Activated naive CD4-positive, alpha-beta T cell treated with anti-CD3 and anti-CD28 coated beads, Interleukin-2, amount 50 U/mL, for 72 hours (primary cell): ENCODE results near the gene CCBE1. TPM values are rescaled to one million over a fixed set of nuclear protein-coding genes. Genes with fewer than 3 reads are reported as not detected.

ENCODE experiments used
- ATAC-seq, 2 donors: fragments of 150-1000 bp; cut with Tn5 transposase; 2 replicates each; pipeline ENCODE4 v1.10.0; 2021; ENCODE audit warnings: mild to moderate bottlenecking in 2 of 2, moderate library complexity in 2 of 2
- DNase-seq, 2 donors: peaks; one replicate each; pipeline ENCODE4 v3.0.0; 2021 to 2022; ENCODE audit warnings: low spot score in 2 of 2
- H3K27ac Mint-ChIP-seq, 2 donors: one replicate each; pipeline ENCODE4 v1.8.0; 2022; ENCODE audit warnings: mild to moderate bottlenecking in 2 of 2, mixed read lengths in 2 of 2
- H3K36me3 Mint-ChIP-seq, 2 donors: one replicate each; pipeline ENCODE4 v1.8.0; 2022; ENCODE audit warnings: mixed read lengths in 2 of 2
- H3K9me3 Mint-ChIP-seq, 2 donors: one replicate each; pipeline ENCODE4 v1.8.0; 2022; ENCODE audit warnings: mixed read lengths in 2 of 2
- total RNA-seq, 2 donors: library from RNA; stranded (reverse); gene quantifications; one replicate each; pipeline ENCODE4 v1.2.3, GENCODE V29; 2022

The CCBE1 gene
- total RNA-seq, 2 donors from 2014 or later: 0.08 to 0.27 TPM

- no peaks in the 10 kb centered on the region for H3K36me3 Mint-ChIP-seq
- ATAC-seq (no peak), DNase-seq (no peak)
- H3K27ac Mint-ChIP-seq: no peak overlapping the region
- H3K9me3 Mint-ChIP-seq: no peaks in the 10 kb centered on the region
Observed at GRCh38 chr18:59460072-59460420, 237.2 kb downstream of the CCBE1 start.

- ATAC-seq (no peak), DNase-seq (no peak)
- no peak overlapping the region for H3K27ac Mint-ChIP-seq
- no peaks in the 10 kb centered on the region for H3K36me3 Mint-ChIP-seq
- H3K9me3 Mint-ChIP-seq: no peaks in the 10 kb centered on the region
Observed at GRCh38 chr18:59459369-59460071, 237.7 kb downstream of the CCBE1 start.

GRCh38 chr18:59458575-59458974 is 238.6 kb downstream of the CCBE1 start:
- no peak for ATAC-seq
- DNase-seq: no peak
- H3K36me3 Mint-ChIP-seq: no peaks in the 10 kb centered on the region
- no peak overlapping the region for H3K27ac Mint-ChIP-seq
- H3K9me3 Mint-ChIP-seq: no peaks in the 10 kb centered on the region

- Mint-ChIP-seq H3K27ac (no peak overlapping the region), H3K36me3 (no peaks in the 10 kb centered on the region), H3K9me3 (no peaks in the 10 kb centered on the region)
- DNase-seq: no peak
- ATAC-seq: no peak
Observed at GRCh38 chr18:59456657-59457056, 240.6 kb downstream of the CCBE1 start.

- Mint-ChIP-seq H3K27ac (no peak overlapping the region), H3K9me3 (no peaks in the 10 kb centered on the region), H3K36me3 (no peaks in the 10 kb centered on the region)
- DNase-seq (no peak), ATAC-seq (no peak)
Observed at GRCh38 chr18:59455728-59456276, 241.4 kb downstream of the CCBE1 start.

DNA sequence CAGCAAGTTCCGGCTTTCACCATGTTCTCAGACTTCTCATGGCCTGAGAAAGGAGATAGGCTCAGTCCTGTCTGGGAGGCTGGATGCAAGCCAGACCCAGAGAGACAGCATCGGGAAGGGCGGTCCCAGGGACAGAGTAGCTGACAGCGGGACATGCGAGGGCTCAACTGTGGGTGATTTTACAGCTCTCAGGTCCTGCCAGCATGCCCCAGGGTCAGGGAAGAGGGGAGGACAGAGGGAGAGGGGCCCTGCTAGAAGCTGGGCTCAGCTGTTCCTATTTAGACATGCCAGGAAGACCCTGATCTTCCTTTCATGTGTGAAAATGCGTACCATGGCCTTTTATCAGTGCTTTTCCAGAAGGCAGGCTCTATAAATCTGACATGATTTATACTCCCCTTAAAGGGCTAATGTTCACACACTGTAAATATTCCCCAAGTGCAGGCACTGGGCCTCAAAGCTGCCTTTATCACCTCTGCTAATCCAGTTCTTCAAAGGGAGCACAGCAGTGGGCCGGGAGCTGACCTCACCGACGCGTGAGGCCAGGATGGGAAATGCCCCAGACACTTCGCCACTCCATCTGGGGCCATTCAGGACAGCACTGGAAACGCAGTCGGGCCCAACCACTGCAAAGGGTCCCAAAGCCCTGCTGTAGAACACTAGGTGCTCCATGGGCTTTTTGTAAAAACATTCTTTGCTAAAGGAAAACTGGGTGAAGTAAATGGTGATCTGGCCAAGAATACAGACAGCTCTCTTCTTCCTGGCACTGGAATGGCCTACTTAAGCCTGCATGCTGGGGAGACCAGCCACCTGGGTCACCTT is 242.1 kb downstream of the CCBE1 start:
- Mint-ChIP-seq H3K9me3 (no peaks in the 10 kb centered on the region), H3K36me3 (no peaks in the 10 kb centered on the region), H3K27ac (no peak overlapping the region)
- DNase-seq (no peak), ATAC-seq (no peak)

DNA sequence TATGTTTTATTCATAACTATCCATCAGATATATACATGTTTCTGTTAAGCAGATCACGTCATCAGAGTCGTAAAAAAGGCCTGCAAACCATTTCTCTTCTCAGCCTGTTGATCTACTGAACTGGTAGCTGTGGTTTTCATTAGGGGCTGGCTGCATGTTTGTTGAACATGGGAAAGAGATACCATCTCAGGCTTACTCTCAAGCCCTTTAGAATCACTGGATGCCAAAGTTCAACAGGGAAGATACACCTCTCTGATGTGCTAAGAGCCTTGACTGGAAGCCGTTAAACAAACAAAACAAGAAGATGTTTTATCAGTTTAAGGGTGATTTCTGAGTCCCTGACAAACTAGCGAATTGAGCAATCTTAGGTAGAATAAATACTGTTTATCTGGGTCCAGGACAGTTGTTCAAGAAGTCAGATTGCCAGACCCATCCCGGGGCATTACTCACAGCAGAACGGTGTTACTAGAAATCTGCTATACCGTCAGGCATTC is 243.7 kb downstream of the CCBE1 start:
- Mint-ChIP-seq H3K36me3 (no peaks in the 10 kb centered on the region), H3K9me3 (no peaks in the 10 kb centered on the region), H3K27ac (no peak overlapping the region)
- no peak for DNase-seq
- ATAC-seq: no peak

GRCh38 chr18:59451963-59452362 is 245.3 kb downstream of the CCBE1 start:
- DNase-seq (no peak), ATAC-seq (no peak)
- H3K9me3 Mint-ChIP-seq: peaks cover 0 to 4% of the 10 kb centered on the region in 2 donors
- no peaks in the 10 kb centered on the region for H3K36me3 Mint-ChIP-seq
- H3K27ac Mint-ChIP-seq: no peak overlapping the region

DNA sequence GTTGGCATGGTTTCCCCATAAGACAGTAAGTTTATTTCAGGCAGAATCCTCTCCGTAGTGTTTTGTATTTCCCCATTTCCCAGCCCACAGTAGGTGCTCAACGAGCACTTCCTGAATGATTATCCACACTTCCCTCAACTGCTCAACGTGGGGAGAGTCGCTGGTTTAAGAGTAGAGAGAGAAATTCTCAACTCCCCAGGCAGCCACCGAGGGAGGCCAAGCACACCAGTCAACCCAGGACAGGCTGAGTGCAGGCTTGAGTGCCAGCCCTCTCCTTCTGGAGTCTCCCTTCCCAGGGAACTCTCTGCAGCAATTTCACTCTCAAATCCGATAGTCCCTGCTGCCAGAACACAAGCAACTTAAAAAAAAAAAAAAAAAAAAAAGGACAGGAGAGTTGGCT is 246.2 kb downstream of the CCBE1 start:
- Mint-ChIP-seq H3K36me3 (no peaks in the 10 kb centered on the region), H3K9me3 (peaks cover 0 to 4% of the 10 kb centered on the region in 2 donors), H3K27ac (no peak overlapping the region)
- DNase-seq (no peak), ATAC-seq (no peak)

DNA sequence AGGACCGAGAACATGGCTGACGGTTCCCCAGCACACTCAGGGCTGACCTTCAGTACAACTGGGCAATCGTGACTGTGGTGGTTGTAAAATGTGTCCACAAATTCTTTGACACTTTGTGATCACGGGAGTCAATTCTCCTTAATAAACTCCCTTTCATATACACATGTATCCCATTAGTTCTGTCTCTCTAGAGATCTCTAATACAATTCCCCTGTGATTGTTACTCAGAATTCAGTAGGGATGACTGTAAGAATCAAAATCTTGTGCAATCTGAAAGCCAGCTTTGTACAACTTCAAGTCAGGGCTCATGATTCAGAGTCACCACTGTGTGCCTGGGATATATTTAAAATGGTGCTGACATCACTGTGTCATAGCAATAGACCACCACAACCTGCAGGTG is 248.7 kb downstream of the CCBE1 start:
- Mint-ChIP-seq H3K9me3 (peaks cover 0 to 4% of the 10 kb centered on the region in 2 donors), H3K27ac (peak overlapping the region in 1 of 2 donors; percentile 30), H3K36me3 (no peaks in the 10 kb centered on the region)
- ATAC-seq: no peak
- DNase-seq: no peak

- Mint-ChIP-seq H3K36me3 (no peaks in the 10 kb centered on the region), H3K27ac (no peak overlapping the region), H3K9me3 (peaks cover 0 to 4% of the 10 kb centered on the region in 2 donors)
- ATAC-seq (no peak), DNase-seq (no peak)
Observed at GRCh38 chr18:59446012-59446411, 251.2 kb downstream of the CCBE1 start.

- no peaks in the 10 kb centered on the region for H3K9me3 Mint-ChIP-seq
- DNase-seq: no peak
- H3K36me3 Mint-ChIP-seq: no peaks in the 10 kb centered on the region
- H3K27ac Mint-ChIP-seq: no peak overlapping the region
- no peak for ATAC-seq
Observed at GRCh38 chr18:59437851-59438569, 259.2 kb downstream of the CCBE1 start.

DNA sequence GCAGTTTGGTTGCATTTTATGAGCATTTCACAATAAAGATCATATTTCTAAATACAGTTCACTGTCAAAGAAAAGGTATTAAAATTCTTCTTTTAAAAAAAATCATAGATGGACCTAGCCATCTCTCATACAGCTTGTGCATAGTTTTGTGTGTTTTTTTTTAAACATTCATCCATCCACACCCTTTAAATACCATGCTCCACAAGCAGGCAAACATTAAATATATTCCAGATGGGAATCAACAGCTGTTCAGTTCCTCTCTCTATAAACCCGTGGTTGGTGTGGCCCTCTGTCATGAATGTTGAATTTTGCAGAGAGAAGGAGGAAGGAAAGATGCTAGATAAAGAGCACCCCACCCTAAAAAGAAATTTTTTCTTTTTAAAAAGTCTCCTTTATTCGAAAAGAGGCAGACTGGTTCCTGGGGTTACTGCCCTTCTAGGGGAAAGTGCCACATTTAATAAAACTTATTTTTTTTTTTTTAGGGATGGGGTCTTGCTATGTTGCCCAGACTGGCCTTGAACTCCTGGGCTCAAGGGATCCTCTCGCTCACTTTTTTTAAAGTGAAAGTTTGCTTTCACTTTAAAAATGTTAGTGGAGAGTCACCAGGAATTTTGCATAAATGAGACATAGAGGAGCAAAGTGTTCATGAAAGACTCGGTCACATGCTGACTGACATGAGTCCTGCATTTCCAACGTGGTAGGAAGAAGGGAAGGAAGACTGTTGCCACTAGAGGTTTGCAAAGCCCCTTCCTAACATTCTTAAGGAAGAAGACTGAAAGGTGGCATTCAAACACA is 264.2 kb downstream of the CCBE1 start:
- Mint-ChIP-seq H3K9me3 (no peaks in the 10 kb centered on the region), H3K27ac (no peak overlapping the region)
- ATAC-seq: no peak

DNA sequence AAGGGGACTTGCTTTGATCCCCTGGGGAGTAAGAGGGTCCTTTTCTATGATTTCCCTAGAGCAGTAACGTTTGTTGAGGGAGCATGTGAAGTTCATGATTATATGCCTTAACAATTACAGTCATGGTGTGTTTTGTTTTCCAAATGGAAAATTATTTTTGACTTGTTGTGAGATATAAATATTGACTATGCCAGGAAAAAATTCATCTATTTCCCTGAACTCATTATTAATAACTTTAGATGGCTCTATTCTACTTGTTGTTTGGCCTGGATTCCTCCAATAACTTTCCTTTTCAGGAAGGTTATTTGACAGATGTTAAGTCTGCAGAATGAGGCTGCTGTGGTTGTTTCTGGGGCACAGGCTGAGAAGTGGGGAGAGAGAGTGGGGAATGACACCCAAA is 266.1 kb downstream of the CCBE1 start:
- no peak for ATAC-seq
- H3K9me3 Mint-ChIP-seq: no peaks in the 10 kb centered on the region
- no peak overlapping the region for H3K27ac Mint-ChIP-seq
- H3K36me3 Mint-ChIP-seq: no peaks in the 10 kb centered on the region
- DNase-seq: no peak

More for the DNA sequence above, 264.2 kb downstream of the CCBE1 start:
- no peaks in the 10 kb centered on the region for H3K36me3 Mint-ChIP-seq
- DNase-seq: no peak

- Mint-ChIP-seq H3K27ac (no peak overlapping the region), H3K9me3 (no peaks in the 10 kb centered on the region), H3K36me3 (no peaks in the 10 kb centered on the region)
- no peak for ATAC-seq
- no peak for DNase-seq
Observed at GRCh38 chr18:59429608-59430007, 267.6 kb downstream of the CCBE1 start.

GRCh38 chr18:59428018-59428417 is 269.2 kb downstream of the CCBE1 start:
- no peaks in the 10 kb centered on the region for H3K36me3 Mint-ChIP-seq
- ATAC-seq: no peak
- no peaks in the 10 kb centered on the region for H3K9me3 Mint-ChIP-seq
- no peak overlapping the region for H3K27ac Mint-ChIP-seq
- no peak for DNase-seq
